Transverse colon (tissue), 4 donors: Measurements from ENCODE around the gene CSRP1. TPM values are rescaled to one million over a fixed set of nuclear protein-coding genes. Genes with fewer than 3 reads are reported as not detected.
A peak's percentile ranks its signal among the peaks of the same experiment; 100 is the strongest.

Experiments used
- DNase-seq: peaks from one replicate; pipeline ENCODE4 v3.0.0-alpha.2; 2019
- H3K27ac ChIP-seq, 4 donors: fragments of 200-600 bp; sonication (generic); 2 replicates each; pipeline ENCODE4 v1.5.1; 2016 to 2018; ENCODE audit warnings: inconsistent platforms in 4 of 4
- H3K27me3 ChIP-seq: fragments of 200-600 bp; sonication (generic); 2 replicates; pipeline ENCODE4 v1.5.1; 2017; ENCODE audit warnings: inconsistent platforms
- H3K36me3 ChIP-seq, 4 donors: fragments of 200-600 bp; sonication (generic); 2 replicates each; pipeline ENCODE4 v1.5.1; 2017 to 2019; ENCODE audit warnings: inconsistent platforms in 4 of 4
- H3K4me1 ChIP-seq, 4 donors: fragments of 200-600 bp; sonication (generic); 2 replicates each; pipeline ENCODE4 v1.5.1; 2017 to 2020; ENCODE audit warnings: inconsistent platforms in 4 of 4
- H3K4me3 ChIP-seq, 4 donors: fragments of 200-600 bp; sonication (generic); 1 replicate in 1 of 4; 2 replicates in 3 of 4; pipeline versions ENCODE4 v1.5.1 to v1.6.1; 2017 to 2019; ENCODE audit warnings: inconsistent platforms in 4 of 4
- H3K9me3 ChIP-seq, 2 donors: fragments of 200-600 bp; sonication (generic); 2 replicates each; pipeline ENCODE4 v1.5.1; 2017 to 2019; ENCODE audit warnings: inconsistent platforms in 2 of 2
- CTCF ChIP-seq, 5 experiments: fragments of 200-600 bp in 3 of 5; fragments of 450-650 bp in 2 of 5; sonication (generic) in 3 of 5; IDR thresholded peaks; 1 replicate in 2 of 5; 2 replicates in 3 of 5; pipeline ENCODE4 v1.5.1; 2016 to 2017; ENCODE audit warnings: antibody characterized with exemption in 5 of 5, inconsistent platforms in 3 of 5, mild to moderate bottlenecking in 2 of 5, moderate library complexity in 1 of 5
- EP300 ChIP-seq: sonication (generic); formaldehyde crosslinking; IDR thresholded peaks from one replicate; pipeline ENCODE4 v1.6.1; 2017; ENCODE audit warnings: antibody characterized with exemption, low read depth
- POLR2A ChIP-seq: fragments of 450-650 bp; IDR thresholded peaks from one replicate; pipeline ENCODE4 v1.6.1; 2016; ENCODE audit warnings: antibody characterized with exemption, mild to moderate bottlenecking, moderate library complexity
- POLR2AphosphoS5 ChIP-seq, 3 donors: sonication (generic); formaldehyde crosslinking; IDR thresholded peaks; one replicate each; pipeline ENCODE4 v1.6.1; 2016; ENCODE audit warnings: antibody characterized with exemption in 3 of 3
- WGBS, 2 donors: methylation state at CpG; one replicate each; pipeline ENCODE4 v1.1.5; 2018; ENCODE audit warnings: low coverage in 1 of 2; 5-methylcytosine and 5-hydroxymethylcytosine counted together
- in situ Hi-C, 4 donors: fragments of 200-750 bp; cut with MboI; loops; one replicate each; pipeline versions ENCODE4 v1.15.0 to v1.15.1; 2017; ENCODE audit warnings: low sequenced_read_pairs in 3 of 4, low pct_ligation_motif_present in 1 of 4, low pct_unique_long_range_greater_than_20kb in 1 of 4
- intact Hi-C: fragments of 100-400 bp; cut with DNase I; formaldehyde crosslinking; loops from one replicate; pipeline ENCODE4 v1.15.1; 2023; ENCODE audit warnings: low total_unique reads
- total RNA-seq, 4 donors: library from RNA; depleted of rRNA; stranded (reverse); fragments of >200 nt; gene quantifications; one replicate each; pipeline ENCODE4 v1.1.0, GENCODE V29; 2016

CSRP1 gene
- total RNA-seq, 4 donors from 2014 or later, result 697 to 1,474 (median 915) TPM

- intact Hi-C loops (no loop called here), in situ Hi-C loops (no loop called here)
- no peaks in the 10 kb centered on the region for H3K27me3 ChIP-seq
- DNase-seq, result no peak
- TF ChIP-seq POLR2AphosphoS5 (IDR thresholded peaks at IDR 0.05) (peak in 2 of 3 donors; percentile 5 to 7), EP300 (no peak), CTCF (IDR thresholded peaks at IDR 0.05) (no peak)
- no peak overlapping the region for H3K4me3 ChIP-seq
- H3K36me3 ChIP-seq, result peaks cover 0 to 54% (median 6%) of the 10 kb centered on the region in 4 donors
- no peaks in the 10 kb centered on the region for H3K9me3 ChIP-seq
- peaks cover 26 to 48% (median 38%) of the 10 kb centered on the region in 4 donors for H3K4me1 ChIP-seq
- WGBS, 2 donors, result 55 to 90% methylated on average over 2 of the region's 2 CpGs
- H3K27ac ChIP-seq, result peak overlapping the region; percentile 34 to 97 (median 94)
Measured at GRCh38 chr1:201487742-201488141, 19.2 kb downstream of the CSRP1 start.

- Histone ChIP-seq H3K4me1 (peaks cover 27 to 47% (median 40%) of the 10 kb centered on the region in 4 donors), H3K4me3 (no peak overlapping the region), H3K27me3 (no peaks in the 10 kb centered on the region), H3K27ac (peak overlapping the region; percentile 1 to 97 (median 94)), H3K9me3 (no peaks in the 10 kb centered on the region), H3K36me3 (peaks cover 0 to 54% (median 6%) of the 10 kb centered on the region in 4 donors)
- in situ Hi-C loops, result no loop called here
- WGBS, 2 donors, result 56 to 60% methylated on average over 2 to 3 of the region's 3 CpGs
- intact Hi-C loops, result no loop called here
- TF ChIP-seq EP300, result no peak
- TF ChIP-seq CTCF (IDR thresholded peaks at IDR 0.05), result no peak
- TF ChIP-seq POLR2A, result no peak
- no peak for TF ChIP-seq POLR2AphosphoS5 (IDR thresholded peaks at IDR 0.05)
- no peak for DNase-seq
Measured at GRCh38 chr1:201486187-201486586, 20.7 kb downstream of the CSRP1 start.

- WGBS, 2 donors, result 89% methylated on average over 4 of the region's 4 CpGs; no CpG with 5 or more reads in 1 of the 2 donors
- H3K4me1 ChIP-seq, result peaks cover 22 to 45% (median 40%) of the 10 kb centered on the region in 4 donors
- no peaks in the 10 kb centered on the region for H3K27me3 ChIP-seq
- H3K27ac ChIP-seq, result peak overlapping the region; percentile 28 to 97 (median 94)
- H3K36me3 ChIP-seq, result peaks cover 0 to 45% (median 6%) of the 10 kb centered on the region in 4 donors
- in situ Hi-C loops (no loop called here), intact Hi-C loops (no loop called here)
- H3K9me3 ChIP-seq, result no peaks in the 10 kb centered on the region
- TF ChIP-seq POLR2A (no peak), POLR2AphosphoS5 (IDR thresholded peaks at IDR 0.05) (peak in 1 of 3 donors; percentile 1)
- no peak overlapping the region for H3K4me3 ChIP-seq
- no peak for DNase-seq
Measured at GRCh38 chr1:201485184-201485774, 21.6 kb downstream of the CSRP1 start.

GRCh38 chr1:201483373-201483949 lies 23.5 kb downstream of the CSRP1 start:
- TF ChIP-seq POLR2AphosphoS5 (IDR thresholded peaks at IDR 0.05), result no peak
- TF ChIP-seq CTCF (IDR thresholded peaks at IDR 0.05), result no peak
- no peak for TF ChIP-seq POLR2A
- no peak for TF ChIP-seq EP300
- in situ Hi-C loops (no loop called here), intact Hi-C loops (loop anchor here (5.0 kb wide), 1 partner anchor 36 kb away; no protein-coding TSS in a partner anchor)
- Histone ChIP-seq H3K4me3 (no peak overlapping the region), H3K27me3 (no peaks in the 10 kb centered on the region), H3K9me3 (no peaks in the 10 kb centered on the region), H3K4me1 (peaks cover 11 to 31% (median 28%) of the 10 kb centered on the region in 4 donors), H3K36me3 (peaks cover 0 to 39% (median 4%) of the 10 kb centered on the region in 4 donors), H3K27ac (peak overlapping the region in 3 of 4 donors; percentile 93 to 97 (median 95))
- DNase-seq, result no peak
- WGBS, 2 donors, result 82% methylated on average over 4 of the region's 4 CpGs; no CpG with 5 or more reads in 1 of the 2 donors
